Measurements from ENCODE around the gene MRPL44.

MRPL44 gene

DNA sequence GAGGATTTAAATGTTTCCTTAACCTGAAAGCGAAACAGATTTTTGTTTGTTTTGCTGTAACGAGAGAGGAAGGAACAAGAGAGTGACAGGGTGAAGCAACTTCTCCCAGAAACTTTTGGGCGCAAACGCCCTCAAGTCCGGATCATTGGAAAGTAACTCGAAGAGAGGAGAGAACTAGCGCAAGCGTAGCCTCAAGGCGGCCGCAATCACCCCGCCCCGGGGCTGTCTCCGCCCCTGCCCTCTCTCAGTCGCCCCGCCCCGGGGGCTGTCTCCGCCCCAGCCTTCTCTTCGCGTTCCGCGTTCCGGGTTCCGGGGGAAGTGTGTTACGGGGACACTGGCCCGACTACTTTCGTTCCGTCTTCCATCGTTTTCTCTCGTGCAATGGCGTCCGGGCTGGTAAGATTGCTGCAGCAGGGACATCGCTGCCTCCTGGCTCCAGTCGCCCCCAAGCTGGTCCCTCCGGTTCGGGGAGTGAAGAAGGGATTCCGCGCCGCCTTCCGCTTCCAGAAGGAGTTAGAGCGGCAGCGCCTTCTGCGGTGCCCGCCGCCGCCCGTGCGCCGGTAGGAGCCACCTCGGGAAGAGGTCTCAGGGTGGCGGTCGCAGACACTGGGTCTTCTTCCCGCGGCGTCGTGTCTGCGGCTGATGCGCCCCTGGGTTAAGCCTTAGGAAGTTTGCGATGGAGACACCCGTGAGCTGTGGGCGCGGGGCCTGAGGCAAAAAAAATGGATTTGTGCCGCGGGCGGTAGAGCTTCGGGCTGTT lies at the start of gene MRPL44:
MRPL44 (plus strand) TSS at position 372 of the 760 bp plus-strand sequence; CDS start at position 382, 10 bp downstream.
- DNase-seq (ENCODE audit: low read depth in 2 of 2) = peak; percentile 92 to 93

DNA sequence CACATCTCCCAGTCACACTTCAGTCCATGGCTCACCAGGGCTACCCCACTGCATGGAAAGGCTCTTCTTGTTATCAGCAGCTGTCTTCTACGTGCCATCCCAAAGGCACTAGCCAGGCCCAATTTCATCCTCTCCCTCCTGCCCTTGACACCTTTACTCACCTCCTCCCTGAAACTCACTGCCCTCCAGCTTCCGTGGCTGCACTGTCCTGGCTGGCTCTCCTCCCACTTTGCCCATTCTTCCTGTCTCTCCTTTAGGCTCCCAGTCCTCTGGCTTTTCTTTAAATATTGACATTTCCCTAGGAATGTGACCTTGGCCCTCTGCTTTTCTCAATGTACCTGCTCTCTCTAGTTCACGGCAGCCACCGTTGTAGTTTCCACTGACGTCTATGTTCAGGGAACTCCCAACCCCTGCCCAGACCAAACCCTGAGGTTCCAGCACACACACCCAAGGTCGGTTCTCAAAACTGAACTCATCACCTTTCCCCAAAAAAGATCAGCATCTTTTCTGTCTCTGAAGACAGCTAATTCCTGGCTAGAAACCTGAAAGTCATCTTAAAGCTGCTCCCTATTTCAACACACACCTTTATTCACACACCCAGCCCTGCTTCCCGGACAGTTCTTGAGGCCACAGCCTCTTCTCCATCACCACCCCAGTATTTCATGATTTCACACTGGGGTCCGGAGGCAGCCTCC lies 48.8 kb upstream of the MRPL44 start:
- no peak for DNase-seq (ENCODE audit: low read depth in 2 of 2)

DNA sequence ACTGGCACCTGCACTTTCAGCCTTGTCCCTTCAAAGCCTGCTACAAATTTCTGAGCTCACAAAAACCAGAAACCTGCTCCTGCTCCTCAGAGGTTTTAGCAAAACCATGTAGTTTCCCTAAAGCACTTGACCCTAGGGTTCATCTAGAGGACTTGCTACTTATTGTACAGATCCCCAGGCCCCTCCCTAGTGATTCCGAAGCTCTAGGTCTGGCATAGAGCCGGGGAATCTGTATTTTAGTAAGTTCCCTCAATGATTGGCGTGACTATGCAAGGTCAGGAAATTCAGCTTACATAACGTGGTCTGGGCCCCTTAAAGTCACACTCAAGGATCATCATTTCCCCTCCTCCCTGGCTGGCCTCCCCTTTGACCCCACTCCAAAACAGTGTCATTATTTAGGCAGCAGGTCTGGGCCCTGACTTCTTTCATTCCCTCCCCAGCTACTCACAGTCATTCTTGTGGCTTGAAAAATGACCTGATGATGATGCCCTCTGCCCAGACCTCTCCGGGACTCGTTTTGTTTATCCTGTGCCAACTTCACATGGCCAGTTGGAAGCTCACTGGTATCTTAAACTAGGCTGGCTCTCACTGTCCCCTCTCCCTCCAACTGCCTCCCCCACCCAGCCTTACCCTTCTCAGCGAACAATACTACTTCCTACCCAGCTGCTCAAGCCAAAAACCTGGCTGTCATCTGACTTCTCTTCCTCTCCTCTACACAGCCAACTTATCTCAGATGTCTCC lies 48.1 kb upstream of the MRPL44 start:
- DNase-seq (ENCODE audit: low read depth in 2 of 2) = no peak

DNA sequence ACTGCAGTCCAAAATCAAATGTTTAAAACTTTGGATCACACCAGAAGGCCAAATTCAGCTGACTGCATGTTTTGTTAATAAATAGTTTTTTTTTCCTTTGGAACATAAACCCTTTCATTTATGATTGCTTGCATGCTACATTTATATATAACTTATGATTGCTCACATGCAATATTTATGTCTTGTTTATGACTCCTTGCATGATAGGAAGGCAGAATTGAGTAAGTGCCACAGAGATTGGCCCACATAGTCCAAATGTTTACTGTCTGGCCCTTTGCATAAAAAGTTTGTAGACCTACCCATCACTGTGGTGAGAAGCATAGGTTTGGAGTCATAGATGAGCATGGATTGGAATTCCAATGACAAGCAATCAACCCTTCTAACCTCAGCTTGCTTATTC lies 42.9 kb upstream of the MRPL44 start:
- DNase-seq (ENCODE audit: low read depth in 2 of 2) = no peak

DNA sequence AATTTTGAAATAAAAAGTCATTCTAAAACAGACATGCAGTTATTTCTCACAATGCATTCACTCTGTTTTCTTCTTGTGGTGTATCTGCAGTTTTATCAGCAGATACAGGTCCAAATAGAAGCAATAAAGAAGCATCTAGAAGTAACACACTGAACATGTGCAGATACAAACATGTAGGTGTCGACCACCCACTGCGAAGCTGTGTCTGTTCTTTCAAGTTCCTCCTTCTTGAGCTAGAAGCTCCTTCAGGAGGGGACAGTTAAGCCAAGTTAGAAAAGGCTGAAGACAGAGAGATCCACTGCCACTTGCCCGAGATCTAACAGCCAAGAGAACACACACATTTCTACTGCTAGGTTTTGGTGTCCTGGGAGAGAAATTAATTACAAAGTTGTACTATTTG lies 42.2 kb upstream of the MRPL44 start:
- no peak for DNase-seq (ENCODE audit: low read depth in 2 of 2)

DNA sequence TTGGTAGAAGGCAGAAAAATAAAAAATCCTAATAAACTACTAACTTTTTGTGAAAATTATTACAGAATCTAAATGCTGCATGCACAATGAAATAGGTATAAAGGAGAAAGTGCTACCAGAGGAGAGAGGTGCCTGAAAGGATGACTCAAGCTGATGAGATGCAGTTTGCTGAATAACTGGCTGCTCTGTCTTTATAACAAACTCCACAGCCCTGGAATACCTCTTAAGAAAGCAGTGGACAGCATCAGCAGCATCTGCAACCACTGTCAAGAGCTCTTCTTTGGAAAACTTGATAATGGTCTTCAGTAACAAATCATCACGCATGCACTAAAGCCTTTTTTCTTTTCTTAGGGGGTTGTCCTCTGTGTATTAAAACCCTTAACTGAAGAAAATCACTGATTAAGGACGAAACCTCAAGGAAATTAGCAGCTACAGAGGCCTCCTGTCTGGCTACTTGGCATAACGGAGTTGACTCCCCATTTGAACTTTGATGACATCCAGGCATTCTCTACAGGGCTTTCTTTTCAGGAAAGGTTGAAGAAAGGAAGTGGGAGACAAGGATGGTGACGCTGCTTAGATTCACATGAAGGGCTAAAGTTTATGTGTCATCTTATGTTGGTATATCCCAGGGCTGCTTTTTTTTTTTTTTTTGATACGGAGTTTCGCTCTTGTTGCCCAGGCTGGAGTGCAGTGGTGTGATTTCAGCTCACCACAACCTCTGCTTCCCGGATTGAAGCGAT lies 40.9 kb upstream of the MRPL44 start:
- DNase-seq (ENCODE audit: low read depth in 2 of 2) = no peak

DNA sequence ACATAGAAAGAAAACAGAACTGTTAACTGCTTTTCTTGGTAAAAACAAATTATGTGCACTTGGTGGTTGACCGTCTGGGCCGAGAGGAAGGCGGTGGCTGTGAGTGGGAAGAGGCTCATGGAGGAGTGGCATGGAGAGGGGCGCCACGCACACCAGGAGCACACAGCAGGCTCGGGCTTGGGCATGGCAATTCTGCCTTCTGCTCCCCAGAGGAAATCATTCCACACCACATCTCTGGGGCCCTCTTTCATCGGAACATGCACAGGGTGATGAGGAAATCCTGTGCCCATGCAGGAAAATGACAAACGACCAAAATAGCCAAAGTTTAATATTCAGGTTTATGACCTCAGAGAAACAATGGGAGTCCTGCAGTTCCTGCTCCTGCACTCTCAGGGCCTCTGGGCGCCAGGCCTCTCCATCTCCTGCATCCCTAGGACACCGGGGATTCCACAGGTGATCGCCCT lies 38.6 kb upstream of the MRPL44 start:
- no peak for DNase-seq (ENCODE audit: low read depth in 2 of 2)

DNA sequence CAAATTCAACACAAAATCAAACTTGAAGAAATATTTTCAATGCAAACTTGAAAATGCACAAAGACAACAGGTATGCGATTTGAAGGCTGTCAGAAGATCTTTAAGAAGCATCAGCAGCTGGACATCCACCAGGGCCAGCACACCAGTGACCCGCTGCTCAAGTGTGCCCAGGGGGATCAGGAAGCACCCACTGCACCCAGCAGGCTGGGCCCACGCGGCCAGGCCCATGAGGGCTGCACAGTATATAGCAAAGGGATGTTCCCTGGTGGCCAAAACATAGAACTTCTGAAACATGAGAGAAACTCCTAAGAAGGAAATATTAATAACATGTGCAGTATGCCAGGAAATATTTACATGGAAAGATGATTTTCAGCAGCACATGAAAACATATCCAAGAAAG lies 37.2 kb upstream of the MRPL44 start:
- DNase-seq (ENCODE audit: low read depth in 2 of 2) = no peak

DNA sequence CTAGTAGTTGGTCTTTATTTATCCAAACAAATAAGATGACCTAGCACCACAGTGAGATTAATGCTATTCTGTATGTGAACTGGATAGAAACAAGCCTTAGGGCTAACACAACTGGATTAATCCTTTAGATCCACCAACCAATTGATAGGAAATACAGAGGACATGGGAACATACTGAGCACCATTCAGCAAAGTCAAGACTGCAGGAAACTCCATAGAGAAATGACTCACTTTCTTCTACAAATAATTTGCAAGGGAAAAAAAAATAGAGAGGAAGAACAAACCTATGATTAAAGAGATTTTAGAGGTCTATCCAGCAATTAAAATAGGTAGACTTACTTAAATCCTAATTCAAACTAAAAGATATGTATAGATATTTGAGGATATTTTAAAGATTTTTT lies 36.1 kb upstream of the MRPL44 start:
- no peak for DNase-seq (ENCODE audit: low read depth in 2 of 2)

DNA sequence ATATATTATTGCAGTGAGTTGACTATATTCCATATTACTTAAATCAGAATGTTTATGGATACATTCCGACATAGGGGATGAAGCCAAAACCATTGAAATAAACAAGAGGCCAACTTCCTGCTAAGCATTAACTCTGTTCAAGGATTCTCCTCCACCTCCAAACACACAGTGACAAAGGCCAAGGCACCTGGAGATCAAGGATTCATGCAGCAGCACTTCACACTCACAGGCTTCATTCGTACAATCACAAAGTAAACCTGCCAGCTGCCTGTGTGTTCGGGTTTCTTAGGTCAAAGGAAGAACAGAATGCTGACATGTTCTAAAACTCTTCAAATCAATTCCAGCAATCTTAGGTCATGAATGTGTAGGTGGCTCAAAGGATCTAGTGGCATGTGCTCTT lies 35.0 kb upstream of the MRPL44 start:
- DNase-seq (ENCODE audit: low read depth in 2 of 2) = no peak

DNA sequence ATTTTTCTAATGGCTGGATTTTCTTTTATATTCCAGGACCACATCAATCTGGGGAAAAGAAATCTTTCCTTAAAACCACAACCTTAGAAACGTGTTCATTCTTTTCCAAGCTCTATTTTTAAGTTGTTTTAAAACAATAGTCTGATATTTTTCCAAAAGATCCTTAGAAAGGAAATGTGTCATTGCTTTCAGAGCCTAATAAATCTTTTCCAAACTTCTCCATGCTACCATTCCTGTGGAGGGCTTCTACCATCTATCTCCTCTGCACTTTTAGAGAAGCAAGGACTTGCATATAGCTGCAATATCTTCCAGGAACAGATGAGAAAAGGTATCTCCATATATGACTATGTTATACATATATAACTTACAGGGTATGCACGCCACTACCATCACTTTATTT lies 33.3 kb upstream of the MRPL44 start:
- no peak for DNase-seq (ENCODE audit: low read depth in 2 of 2)

DNA sequence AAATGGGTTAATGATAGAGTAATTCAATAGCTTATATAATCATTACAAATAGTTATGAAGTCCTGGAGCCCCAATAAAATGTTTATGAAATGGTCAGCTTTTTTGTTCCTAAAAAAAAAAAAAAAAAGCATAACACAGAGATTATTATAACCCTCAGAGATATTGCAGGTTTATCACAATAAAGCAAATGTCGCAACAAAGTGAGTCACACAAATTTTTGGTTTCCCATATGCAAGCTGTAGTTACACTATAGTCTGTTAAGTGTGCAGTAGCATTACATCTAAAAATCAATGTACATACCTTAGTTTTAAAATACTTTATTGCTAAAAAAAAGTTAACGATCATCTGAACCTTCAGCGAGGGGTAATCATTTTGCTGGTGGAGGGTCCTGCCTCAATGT lies 32.2 kb upstream of the MRPL44 start:
- no peak for DNase-seq (ENCODE audit: low read depth in 2 of 2)

DNA sequence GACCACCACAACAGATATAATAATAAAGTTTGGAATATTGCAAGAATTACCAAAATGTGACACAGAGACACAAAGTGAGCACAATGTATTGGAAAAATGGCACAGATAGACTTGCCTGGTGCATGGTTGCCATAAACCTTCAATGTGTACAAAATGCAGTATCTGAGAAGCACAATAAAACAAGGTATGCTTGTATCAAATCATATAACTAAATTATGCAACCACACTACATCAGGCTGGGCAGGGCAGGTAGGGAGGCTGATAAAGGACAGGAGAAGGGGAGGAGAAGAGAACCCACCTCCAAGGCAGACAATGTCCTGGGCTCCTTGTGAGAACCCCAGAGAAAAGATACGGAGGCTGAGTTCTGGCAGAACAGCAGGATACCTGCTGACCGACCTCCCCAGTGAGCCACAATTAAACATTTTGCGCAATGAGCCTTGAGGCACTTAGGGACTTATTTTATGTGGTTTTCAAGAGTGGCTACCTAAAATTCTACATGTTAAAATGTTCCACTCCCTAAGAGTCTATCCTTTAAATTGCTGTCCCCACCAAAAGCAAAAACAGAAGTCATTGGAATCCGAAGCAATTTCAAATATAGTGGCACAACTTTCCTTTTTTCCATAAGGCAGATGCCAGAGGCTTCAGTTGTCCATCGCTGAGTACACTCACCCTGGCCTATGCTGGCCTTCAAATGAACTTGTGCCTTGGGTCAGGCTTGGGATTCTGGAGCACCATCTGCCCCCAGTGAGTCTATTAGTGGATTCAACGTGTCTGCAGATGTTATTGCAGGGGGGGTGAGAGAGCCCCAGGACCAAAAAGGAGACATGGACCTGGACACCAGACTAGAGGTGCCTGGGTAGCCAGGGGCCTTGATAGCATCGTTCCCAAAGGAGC lies 28.9 kb upstream of the MRPL44 start:
- DNase-seq (ENCODE audit: low read depth in 2 of 2) = no peak

DNA sequence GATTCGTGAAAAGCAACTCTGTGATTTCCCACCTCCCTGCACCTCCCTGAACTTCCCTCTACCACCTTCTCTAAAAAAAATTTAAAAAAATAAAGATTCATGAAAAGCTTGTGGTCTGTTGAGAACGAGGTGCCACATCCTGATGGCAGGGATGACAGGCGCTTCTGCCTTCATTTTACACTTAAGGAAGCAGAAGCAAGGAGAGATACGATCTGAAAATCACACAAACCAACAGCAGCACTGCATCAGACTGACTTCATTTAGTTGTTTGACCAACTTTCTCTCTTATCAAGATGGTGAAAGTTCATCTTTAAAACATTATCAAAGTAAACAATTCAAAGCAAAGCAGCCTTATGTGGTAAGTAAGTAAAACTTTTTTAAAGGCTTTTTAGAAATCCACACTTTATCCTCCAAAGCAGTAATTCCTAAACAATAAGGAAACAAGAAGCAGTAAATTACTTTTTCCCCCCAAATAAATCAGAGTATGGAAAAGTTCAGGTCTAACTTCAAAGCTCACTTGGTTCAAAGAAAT lies 27.6 kb upstream of the MRPL44 start:
- no peak for DNase-seq (ENCODE audit: low read depth in 2 of 2)

DNA sequence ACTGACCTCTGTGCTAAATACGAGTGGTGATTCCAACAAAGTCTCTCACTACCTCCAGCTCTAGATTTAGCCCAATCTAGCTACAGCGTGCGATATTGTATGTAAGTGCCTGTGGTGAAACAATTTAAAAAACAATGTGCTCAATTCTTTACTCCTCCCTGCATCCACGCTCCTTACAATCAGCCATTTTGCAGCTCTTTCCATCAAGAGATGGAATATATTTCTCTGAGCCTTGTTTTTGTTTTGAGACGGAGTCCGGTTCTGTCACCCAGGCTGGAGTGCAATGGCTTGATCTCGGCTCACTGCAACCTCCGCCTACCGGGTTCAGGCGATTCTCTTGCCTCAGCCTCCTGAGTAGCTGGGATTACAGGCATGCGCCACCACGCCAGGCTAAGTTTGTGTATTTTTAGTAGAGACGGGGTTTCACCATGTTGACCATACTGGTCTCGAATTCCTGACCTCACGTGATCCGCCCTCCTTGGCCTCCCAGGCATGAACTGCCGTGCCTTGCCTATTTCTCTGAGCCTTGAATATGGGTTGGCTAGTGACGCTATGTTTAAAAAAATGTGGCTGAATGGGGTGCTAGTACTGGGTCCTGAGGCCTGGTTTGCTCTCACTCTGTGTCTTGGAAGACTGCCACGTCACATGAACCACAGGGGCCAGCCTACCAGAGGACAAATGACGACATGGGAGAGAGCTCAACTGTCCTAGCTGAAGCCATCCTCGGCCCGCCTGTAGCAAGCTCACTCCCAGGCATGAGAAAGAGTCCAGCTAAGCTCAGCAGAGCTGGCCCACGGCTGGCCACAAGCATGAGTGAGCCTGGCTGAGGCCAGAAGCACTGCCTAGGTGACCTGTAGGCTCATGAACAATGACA lies 26.9 kb upstream of the MRPL44 start:
- DNase-seq (ENCODE audit: low read depth in 2 of 2) = no peak

DNA sequence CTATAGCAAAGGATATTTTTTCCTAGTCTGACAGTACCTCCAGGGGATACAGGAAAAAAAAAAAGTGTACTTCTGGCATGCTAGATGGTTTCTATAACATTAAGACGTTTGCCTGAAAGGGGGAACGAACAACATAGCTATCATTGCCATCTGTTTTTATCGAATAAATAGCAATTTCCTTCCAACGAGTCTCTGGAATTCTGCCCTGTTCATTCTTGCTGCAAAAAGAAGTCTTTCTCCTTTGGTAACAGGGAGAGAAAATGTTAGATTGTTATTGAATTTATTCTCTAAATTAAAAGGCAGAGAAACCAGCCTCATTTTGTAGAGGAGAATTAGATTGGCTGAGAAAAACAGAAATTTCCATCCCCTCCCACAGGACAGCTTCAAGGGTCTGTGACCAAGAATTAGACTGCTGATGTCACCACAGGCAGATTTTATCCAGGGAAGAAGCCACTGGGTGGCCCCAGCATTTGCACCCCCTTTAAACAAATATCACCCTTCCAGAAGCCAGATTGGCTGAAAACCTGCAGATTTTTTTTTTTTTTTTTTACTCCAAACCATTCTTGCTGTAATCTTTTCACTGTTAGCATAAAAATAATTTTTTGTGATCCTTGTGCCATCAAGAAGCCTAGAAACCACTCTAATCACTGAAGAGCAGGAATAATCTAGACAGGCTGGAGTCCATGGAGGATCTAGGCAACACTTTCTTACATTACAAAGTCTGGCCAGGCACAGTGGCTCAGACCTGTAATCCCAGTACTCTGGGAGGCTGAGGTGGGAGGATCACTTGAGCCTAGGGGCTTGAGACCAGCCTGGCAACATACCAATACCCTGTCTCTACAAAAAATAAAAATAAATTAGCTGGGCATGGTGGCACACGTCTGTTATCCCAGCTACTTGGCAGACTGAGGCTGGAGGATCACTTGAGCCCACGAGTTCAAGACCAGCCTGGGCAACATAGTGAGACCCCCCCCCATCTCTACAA lies 24.2 kb upstream of the MRPL44 start:
- DNase-seq (ENCODE audit: low read depth in 2 of 2) = no peak

DNA sequence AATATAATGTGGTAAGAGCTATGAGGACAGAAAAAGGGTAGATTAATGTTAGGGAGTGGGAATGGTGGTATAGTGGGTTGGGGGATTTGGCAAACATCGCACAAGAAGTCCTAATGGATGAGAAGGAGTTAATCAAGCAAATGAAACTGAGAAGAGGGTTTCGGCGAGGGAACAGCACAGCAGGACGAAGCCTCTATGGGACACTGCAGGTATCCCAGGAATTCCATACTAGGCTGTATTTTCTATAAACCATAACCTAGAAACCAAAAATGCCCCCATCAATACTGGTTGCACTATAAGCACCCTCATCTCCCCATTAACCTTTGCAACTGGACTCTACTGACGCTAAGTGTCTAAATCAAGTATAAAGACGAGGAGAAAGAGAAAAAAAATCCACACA lies 22.4 kb upstream of the MRPL44 start:
- no peak for DNase-seq (ENCODE audit: low read depth in 2 of 2)

DNA sequence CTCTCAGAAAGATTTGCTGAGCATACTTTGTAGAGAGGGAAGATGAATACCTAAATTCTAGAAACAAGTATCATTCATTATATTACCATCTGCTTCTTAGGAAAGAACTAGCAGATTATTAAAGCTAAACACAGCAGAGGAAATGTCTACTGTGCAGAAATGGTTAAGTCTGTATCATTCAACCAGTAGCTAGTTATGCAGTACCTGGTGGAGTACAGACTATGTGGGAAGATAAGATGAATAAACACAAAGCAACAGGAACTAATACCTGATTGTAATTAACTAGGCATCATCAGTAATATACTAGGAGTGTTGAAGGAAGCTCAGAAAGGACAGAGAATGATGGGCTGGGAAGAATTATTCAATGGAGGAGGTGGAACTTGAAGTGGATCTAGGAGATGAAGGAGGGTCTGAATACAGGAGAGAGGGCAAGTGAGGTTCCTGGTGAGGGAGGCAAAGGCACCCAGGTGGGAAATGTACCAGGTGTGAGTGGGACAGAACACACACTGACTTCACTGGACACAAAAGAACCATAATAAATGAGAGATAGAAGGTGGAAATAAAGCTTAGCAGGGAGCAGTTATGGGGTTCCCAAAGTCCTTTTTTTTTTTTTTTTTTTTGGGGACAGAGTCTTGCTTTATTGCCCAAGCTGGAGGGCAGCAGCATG lies 21.7 kb upstream of the MRPL44 start:
- no peak for DNase-seq (ENCODE audit: low read depth in 2 of 2)

Data from stimulated activated CD8-positive, alpha-beta memory T cell treated with anti-CD3 and anti-CD28 coated beads, Interleukin-15, amount 100 ng/mL, for 48 hours (primary cell).